Gastroesophageal sphincter (tissue), 4 donors: ENCODE data around the gene GALNT9. TPM values are rescaled to one million over a fixed set of nuclear protein-coding genes. Genes with fewer than 3 reads are reported as not detected.

Experiments
- ATAC-seq: fragments of 150-250 bp; one replicate; pipeline ENCODE4 v1.9.1; 2016; ENCODE audit warnings: mild to moderate bottlenecking, moderate library complexity
- H3K27ac ChIP-seq, 4 donors: fragments of 200-600 bp; sonication (generic) in 3 of 4; 1 replicate in 3 of 4; 2 replicates in 1 of 4; pipeline ENCODE4 v1.5.1; 2016 to 2019
- H3K27me3 ChIP-seq: fragments of 200-600 bp; sonication (generic); one replicate; pipeline ENCODE4 v1.5.1; 2019
- H3K36me3 ChIP-seq, 2 donors: fragments of 200-600 bp; sonication (generic); one replicate each; pipeline ENCODE4 v1.5.1; 2019; ENCODE audit warnings: control low read depth in 1 of 2
- H3K4me1 ChIP-seq, 3 donors: fragments of 200-600 bp; sonication (generic); 1 replicate in 2 of 3; 2 replicates in 1 of 3; pipeline ENCODE4 v1.5.1; 2016 to 2019; ENCODE audit warnings: control low read depth in 2 of 3
- H3K4me3 ChIP-seq, 2 donors: fragments of 200-600 bp; sonication (generic); one replicate each; pipeline ENCODE4 v1.5.1; 2019; ENCODE audit warnings: mild to moderate bottlenecking in 1 of 2, moderate library complexity in 1 of 2
- H3K9me3 ChIP-seq, 3 donors: fragments of 200-600 bp; sonication (generic); one replicate each; pipeline ENCODE4 v1.5.1; 2017 to 2019; ENCODE audit warnings: control low read depth in 2 of 3
- CTCF ChIP-seq, 4 experiments: fragments of 200-600 bp in 2 of 4; fragments of 450-650 bp in 2 of 4; sonication (generic) in 1 of 4; IDR thresholded peaks; one replicate each; pipeline ENCODE4 v1.5.1; 2017 to 2019; ENCODE audit warnings: antibody characterized with exemption in 4 of 4, mild to moderate bottlenecking in 2 of 4, moderate library complexity in 2 of 4
- EP300 ChIP-seq: sonication (generic); formaldehyde crosslinking; IDR thresholded peaks from one replicate; pipeline ENCODE4 v1.6.1; 2017; ENCODE audit warnings: antibody characterized with exemption, mild to moderate bottlenecking
- POLR2A ChIP-seq, 2 donors: fragments of 450-650 bp; IDR thresholded peaks; one replicate each; pipeline ENCODE4 v1.6.1; 2017; ENCODE audit warnings: antibody characterized with exemption in 2 of 2, mild to moderate bottlenecking in 2 of 2, moderate library complexity in 1 of 2
- POLR2AphosphoS5 ChIP-seq: sonication (generic); formaldehyde crosslinking; IDR thresholded peaks from one replicate; pipeline ENCODE4 v1.6.1; 2017; ENCODE audit warnings: antibody characterized with exemption
- WGBS, 2 donors: methylation state at CpG; one replicate each; pipeline ENCODE4 v1.1.5; 2018; ENCODE audit warnings: low coverage in 1 of 2; 5-methylcytosine and 5-hydroxymethylcytosine counted together
- total RNA-seq, 4 donors: library from RNA; depleted of rRNA; stranded (reverse); fragments of >200 nt; gene quantifications; one replicate each; pipeline ENCODE4 v1.1.0, GENCODE V29; 2016

Gene GALNT9
- total RNA-seq, 4 donors from 2014 or later: 2.0 TPM; not detected in 3

- no peak for TF ChIP-seq CTCF (IDR thresholded peaks at IDR 0.05)
- TF ChIP-seq EP300: no peak
- no peaks in the 10 kb centered on the region for H3K4me1 ChIP-seq
- H3K9me3 ChIP-seq: no peaks in the 10 kb centered on the region
- no peak for ATAC-seq
- H3K27me3 ChIP-seq: peaks cover 94% of the 10 kb centered on the region
- H3K27ac ChIP-seq: no peak overlapping the region
- H3K4me3 ChIP-seq: no peak overlapping the region
- 57 to 74% methylated on average over 1 to 9 of the region's 25 CpGs for WGBS, 2 donors
- no peaks in the 10 kb centered on the region for H3K36me3 ChIP-seq
Measured at GRCh38 chr12:132265056-132265800, 64.2 kb downstream of the GALNT9 start.

DNA sequence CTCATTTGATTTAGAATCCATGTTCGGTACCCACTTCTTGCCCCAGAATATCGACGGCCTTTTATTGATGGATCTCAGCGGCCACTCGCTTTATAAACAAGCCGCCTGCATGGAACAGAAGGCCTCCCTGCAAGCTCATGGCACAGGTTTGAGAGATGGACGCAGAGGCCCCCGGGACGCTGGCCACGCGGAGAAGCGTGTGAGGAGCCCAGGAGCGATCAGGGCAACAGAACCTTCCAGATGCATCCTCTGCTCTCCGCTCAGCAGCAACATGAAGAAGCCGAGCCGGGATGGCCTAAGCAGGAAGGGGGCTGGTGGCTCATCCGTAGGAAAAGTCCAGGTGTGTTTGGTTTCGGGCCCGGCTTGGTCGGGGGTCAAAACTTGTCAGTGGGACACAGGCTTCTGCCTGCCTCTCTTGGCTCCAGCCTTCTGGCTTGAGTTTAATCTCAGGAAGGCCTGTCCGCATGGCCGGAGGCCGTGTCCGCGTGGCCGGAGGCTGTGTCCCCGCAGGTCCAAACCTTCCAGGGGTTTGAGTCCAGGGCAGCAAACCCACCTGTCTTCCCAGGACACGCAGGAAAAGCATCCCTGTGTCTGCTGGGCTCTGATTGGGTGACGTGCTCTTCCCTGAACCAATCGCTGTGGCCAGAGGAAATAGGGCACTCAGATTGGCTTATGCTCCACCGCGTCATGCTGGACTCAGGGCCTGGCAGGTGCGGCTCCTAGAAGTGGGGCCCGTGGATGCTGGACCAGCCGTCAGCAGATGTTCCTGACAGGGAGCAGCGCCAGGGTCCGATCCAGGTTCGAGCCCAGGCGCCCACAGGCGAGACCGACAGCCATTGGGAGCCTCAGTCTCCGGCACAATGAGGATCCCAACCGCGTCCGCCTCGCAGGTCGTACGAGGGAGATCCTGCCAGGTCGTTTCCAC is 65.0 kb downstream of the GALNT9 start:
- no peak for TF ChIP-seq CTCF (IDR thresholded peaks at IDR 0.05)
- no peak for TF ChIP-seq POLR2AphosphoS5
- TF ChIP-seq POLR2A (IDR thresholded peaks at IDR 0.05): no peak
- no peak for TF ChIP-seq EP300
- no peaks in the 10 kb centered on the region for H3K9me3 ChIP-seq
- H3K36me3 ChIP-seq: no peaks in the 10 kb centered on the region
- no peak overlapping the region for H3K4me3 ChIP-seq
- ATAC-seq: no peak
- no peak overlapping the region for H3K27ac ChIP-seq
- H3K4me1 ChIP-seq: no peaks in the 10 kb centered on the region
- WGBS, 2 donors: 67 to 91% methylated on average over 3 to 7 of the region's 49 CpGs
- H3K27me3 ChIP-seq: peaks cover 94% of the 10 kb centered on the region

DNA sequence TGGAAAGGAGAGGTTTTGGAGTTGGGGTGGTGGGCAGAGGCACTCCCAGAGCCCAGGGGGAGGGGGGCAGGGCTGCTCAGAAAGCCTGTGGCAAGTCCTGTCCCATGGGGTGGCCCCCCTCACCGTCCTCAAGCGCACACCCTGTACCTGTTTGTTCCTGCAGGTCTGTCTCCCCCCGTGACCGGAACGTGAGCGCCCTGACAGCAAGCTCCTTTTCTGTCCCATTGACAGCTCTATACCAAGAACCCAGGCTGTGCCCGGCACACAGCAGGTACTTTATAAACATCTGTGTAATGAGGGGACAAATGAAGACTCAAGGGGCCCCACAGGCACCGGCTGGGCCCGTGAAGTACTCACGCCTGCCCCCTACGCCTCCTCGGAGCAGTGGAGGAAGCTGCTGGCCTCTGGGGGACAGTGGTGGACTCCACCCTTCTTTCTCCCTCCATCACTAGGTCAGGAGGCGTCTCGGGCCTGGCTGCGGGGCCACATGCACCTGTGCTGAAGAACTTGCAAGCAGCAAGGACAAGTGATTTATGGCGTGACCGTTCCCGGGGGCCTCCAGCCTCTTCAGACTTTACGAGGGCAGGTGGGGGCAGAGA is 65.8 kb downstream of the GALNT9 start:
- Histone ChIP-seq H3K4me1 (no peaks in the 10 kb centered on the region), H3K36me3 (no peaks in the 10 kb centered on the region), H3K4me3 (no peak overlapping the region), H3K27ac (no peak overlapping the region), H3K9me3 (no peaks in the 10 kb centered on the region), H3K27me3 (peaks cover 94% of the 10 kb centered on the region)
- WGBS, 2 donors: 67 to 78% methylated on average over 3 to 5 of the region's 19 CpGs
- TF ChIP-seq CTCF (IDR thresholded peaks at IDR 0.05) (no peak), POLR2A (IDR thresholded peaks at IDR 0.05) (no peak), POLR2AphosphoS5 (no peak), EP300 (no peak)
- ATAC-seq: no peak

GRCh38 chr12:132263061-132263360 is 66.4 kb downstream of the GALNT9 start:
- WGBS, 2 donors: 14 to 56% methylated on average over 1 to 3 of the region's 8 CpGs
- peaks cover 94% of the 10 kb centered on the region for H3K27me3 ChIP-seq
- TF ChIP-seq POLR2AphosphoS5: no peak
- TF ChIP-seq EP300: no peak
- no peak for TF ChIP-seq POLR2A (IDR thresholded peaks at IDR 0.05)
- no peak for TF ChIP-seq CTCF (IDR thresholded peaks at IDR 0.05)
- no peak overlapping the region for H3K27ac ChIP-seq
- no peak overlapping the region for H3K4me3 ChIP-seq
- no peaks in the 10 kb centered on the region for H3K36me3 ChIP-seq
- no peak for ATAC-seq
- no peaks in the 10 kb centered on the region for H3K9me3 ChIP-seq
- H3K4me1 ChIP-seq: no peaks in the 10 kb centered on the region
